ENCODE results near the gene JPT1.

DNA sequence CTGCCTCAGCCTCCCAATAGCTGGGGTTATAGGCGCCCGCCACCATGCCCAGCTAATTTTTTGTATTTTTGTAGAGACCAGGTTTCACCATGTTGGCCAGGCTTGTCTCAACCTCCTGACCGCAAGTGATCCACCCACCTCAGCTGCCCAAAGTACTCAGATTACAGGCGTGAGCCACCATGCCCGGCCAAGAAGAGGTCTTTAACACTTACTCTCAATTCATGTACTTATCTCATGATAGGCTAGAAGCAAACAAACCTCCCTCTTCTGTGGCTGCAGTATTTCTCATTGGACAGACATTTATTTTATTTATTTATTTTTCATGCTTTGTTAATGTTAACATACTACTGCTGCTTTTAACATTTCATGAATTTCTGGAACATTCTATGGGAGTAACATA is 15.8 kb downstream of the JPT1 start:
- TF ChIP-seq, protein P1, sequence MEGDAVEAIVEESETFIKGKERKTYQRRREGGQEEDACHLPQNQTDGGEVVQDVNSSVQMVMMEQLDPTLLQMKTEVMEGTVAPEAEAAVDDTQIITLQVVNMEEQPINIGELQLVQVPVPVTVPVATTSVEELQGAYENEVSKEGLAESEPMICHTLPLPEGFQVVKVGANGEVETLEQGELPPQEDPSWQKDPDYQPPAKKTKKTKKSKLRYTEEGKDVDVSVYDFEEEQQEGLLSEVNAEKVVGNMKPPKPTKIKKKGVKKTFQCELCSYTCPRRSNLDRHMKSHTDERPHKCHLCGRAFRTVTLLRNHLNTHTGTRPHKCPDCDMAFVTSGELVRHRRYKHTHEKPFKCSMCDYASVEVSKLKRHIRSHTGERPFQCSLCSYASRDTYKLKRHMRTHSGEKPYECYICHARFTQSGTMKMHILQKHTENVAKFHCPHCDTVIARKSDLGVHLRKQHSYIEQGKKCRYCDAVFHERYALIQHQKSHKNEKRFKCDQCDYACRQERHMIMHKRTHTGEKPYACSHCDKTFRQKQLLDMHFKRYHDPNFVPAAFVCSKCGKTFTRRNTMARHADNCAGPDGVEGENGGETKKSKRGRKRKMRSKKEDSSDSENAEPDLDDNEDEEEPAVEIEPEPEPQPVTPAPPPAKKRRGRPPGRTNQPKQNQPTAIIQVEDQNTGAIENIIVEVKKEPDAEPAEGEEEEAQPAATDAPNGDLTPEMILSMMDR (IDR thresholded peaks at IDR 0.05; ENCODE audit: insufficient read depth, low read length), result no peak
- TF ChIP-seq POLR2AphosphoS5 (IDR thresholded peaks at IDR 0.05; ENCODE audit: low read depth) (no peak), SPI1 (IDR thresholded peaks at IDR 0.05; ENCODE audit: borderline replicate concordance, low read depth) (no peak), GABPA (IDR thresholded peaks at IDR 0.05; ENCODE audit: low read depth) (no peak)
- TF ChIP-seq, protein P2, sequence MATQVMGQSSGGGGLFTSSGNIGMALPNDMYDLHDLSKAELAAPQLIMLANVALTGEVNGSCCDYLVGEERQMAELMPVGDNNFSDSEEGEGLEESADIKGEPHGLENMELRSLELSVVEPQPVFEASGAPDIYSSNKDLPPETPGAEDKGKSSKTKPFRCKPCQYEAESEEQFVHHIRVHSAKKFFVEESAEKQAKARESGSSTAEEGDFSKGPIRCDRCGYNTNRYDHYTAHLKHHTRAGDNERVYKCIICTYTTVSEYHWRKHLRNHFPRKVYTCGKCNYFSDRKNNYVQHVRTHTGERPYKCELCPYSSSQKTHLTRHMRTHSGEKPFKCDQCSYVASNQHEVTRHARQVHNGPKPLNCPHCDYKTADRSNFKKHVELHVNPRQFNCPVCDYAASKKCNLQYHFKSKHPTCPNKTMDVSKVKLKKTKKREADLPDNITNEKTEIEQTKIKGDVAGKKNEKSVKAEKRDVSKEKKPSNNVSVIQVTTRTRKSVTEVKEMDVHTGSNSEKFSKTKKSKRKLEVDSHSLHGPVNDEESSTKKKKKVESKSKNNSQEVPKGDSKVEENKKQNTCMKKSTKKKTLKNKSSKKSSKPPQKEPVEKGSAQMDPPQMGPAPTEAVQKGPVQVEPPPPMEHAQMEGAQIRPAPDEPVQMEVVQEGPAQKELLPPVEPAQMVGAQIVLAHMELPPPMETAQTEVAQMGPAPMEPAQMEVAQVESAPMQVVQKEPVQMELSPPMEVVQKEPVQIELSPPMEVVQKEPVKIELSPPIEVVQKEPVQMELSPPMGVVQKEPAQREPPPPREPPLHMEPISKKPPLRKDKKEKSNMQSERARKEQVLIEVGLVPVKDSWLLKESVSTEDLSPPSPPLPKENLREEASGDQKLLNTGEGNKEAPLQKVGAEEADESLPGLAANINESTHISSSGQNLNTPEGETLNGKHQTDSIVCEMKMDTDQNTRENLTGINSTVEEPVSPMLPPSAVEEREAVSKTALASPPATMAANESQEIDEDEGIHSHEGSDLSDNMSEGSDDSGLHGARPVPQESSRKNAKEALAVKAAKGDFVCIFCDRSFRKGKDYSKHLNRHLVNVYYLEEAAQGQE (IDR thresholded peaks at IDR 0.05; ENCODE audit: insufficient replicate concordance, low read depth), result no peak
